Muscle of back (tissue), 10 donors: ENCODE results near the gene KRTAP10-2. TPM values are rescaled to one million over a fixed set of nuclear protein-coding genes. Genes with fewer than 3 reads are reported as not detected.

Source experiments
- polyA plus RNA-seq, 10 donors: library from polyadenylated mRNA; unstranded; fragments of 120-200 nt; gene quantifications; one replicate each; pipeline ENCODE4 v1.2.1, GENCODE V29; 2013; ENCODE audit not compliant: insufficient read length in 10 of 10

The KRTAP10-2 gene
- polyA plus RNA-seq, 10 donors, result not detected

Other genes with a start within 250 kb of the KRTAP10-2 start
- 10 to 100 TPM; 10.5 to 20.6 (median 15.3) TPM for gene CFAP410, start 212.1 kb downstream of the KRTAP10-2 start, polyA plus RNA-seq
- gene TRPM2, start 197.9 kb downstream of the KRTAP10-2 start, polyA plus RNA-seq, result 1 to 10 TPM in 8 of 10 donors, under 1 TPM in 2; 0.74 to 2.4 (median 1.7) TPM
- 1 to 10 TPM; 2.0 to 4.3 (median 2.6) TPM for gene LRRC3, start 96.0 kb downstream of the KRTAP10-2 start, polyA plus RNA-seq
- gene KRTAP10-1, start 11.3 kb downstream of the KRTAP10-2 start, polyA plus RNA-seq, result not detected
- gene KRTAP10-3, start 7.3 kb upstream of the KRTAP10-2 start, polyA plus RNA-seq, result not detected
- not detected for gene KRTAP10-4, start 22.2 kb upstream of the KRTAP10-2 start, polyA plus RNA-seq
- gene KRTAP10-5, start 29.1 kb upstream of the KRTAP10-2 start, polyA plus RNA-seq, result not detected
- gene KRTAP10-6, start 41.0 kb upstream of the KRTAP10-2 start, polyA plus RNA-seq, result not detected
- not detected for gene KRTAP10-7, start 49.1 kb upstream of the KRTAP10-2 start, polyA plus RNA-seq
- gene KRTAP10-8, start 60.6 kb upstream of the KRTAP10-2 start, polyA plus RNA-seq, result not detected
- gene KRTAP10-9, start 75.6 kb upstream of the KRTAP10-2 start, polyA plus RNA-seq, result not detected
- gene KRTAP10-10, start 85.9 kb upstream of the KRTAP10-2 start, polyA plus RNA-seq, result not detected
- not detected for gene KRTAP10-11, start 94.9 kb upstream of the KRTAP10-2 start, polyA plus RNA-seq
- gene KRTAP12-4, start 103.2 kb upstream of the KRTAP10-2 start, polyA plus RNA-seq, result not detected
- gene KRTAP12-3, start 106.4 kb upstream of the KRTAP10-2 start, polyA plus RNA-seq, result not detected
- not detected for gene KRTAP12-2, start 115.4 kb upstream of the KRTAP10-2 start, polyA plus RNA-seq
- gene KRTAP12-1, start 130.7 kb upstream of the KRTAP10-2 start, polyA plus RNA-seq, result not detected
- gene KRTAP10-12, start 145.7 kb upstream of the KRTAP10-2 start, polyA plus RNA-seq, result not detected
- 1 to 10 TPM in 2 of 10 donors, under 1 TPM in 7, not detected in 1; 0.10 to 3.2 (median 0.22) TPM for gene TSPEAR, start 160.1 kb upstream of the KRTAP10-2 start, polyA plus RNA-seq